ENCODE measurements around the gene ZSCAN16. TPM values are rescaled to one million over a fixed set of nuclear protein-coding genes. Genes with fewer than 3 reads are reported as not detected.

ZSCAN16 gene
- total RNA-seq, 1 donor from 2014 or later: 6.8 TPM

DNA sequence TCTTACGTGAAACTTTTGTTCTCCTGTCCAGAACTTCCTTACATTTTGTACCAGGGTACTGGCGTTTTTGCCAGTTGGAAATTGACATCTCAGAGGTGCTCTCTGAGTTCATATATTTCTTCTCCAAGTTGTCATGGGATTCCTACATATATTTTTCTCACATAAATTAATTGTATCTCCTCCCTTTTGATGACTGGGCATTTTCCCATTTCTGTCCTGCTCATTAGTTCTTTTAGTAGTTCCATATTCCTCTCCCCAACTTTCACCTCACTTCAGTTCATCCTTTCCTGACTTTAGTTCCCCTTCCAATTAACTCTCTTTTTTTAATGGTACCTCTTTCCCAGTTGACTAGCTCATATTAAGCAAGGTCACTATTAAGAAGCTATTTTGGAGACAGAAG is 28.1 kb downstream of the ZSCAN16 start:
- no peaks in the 10 kb centered on the region for H3K4me1 ChIP-seq
- TF ChIP-seq, protein P1, sequence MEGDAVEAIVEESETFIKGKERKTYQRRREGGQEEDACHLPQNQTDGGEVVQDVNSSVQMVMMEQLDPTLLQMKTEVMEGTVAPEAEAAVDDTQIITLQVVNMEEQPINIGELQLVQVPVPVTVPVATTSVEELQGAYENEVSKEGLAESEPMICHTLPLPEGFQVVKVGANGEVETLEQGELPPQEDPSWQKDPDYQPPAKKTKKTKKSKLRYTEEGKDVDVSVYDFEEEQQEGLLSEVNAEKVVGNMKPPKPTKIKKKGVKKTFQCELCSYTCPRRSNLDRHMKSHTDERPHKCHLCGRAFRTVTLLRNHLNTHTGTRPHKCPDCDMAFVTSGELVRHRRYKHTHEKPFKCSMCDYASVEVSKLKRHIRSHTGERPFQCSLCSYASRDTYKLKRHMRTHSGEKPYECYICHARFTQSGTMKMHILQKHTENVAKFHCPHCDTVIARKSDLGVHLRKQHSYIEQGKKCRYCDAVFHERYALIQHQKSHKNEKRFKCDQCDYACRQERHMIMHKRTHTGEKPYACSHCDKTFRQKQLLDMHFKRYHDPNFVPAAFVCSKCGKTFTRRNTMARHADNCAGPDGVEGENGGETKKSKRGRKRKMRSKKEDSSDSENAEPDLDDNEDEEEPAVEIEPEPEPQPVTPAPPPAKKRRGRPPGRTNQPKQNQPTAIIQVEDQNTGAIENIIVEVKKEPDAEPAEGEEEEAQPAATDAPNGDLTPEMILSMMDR (IDR thresholded peaks at IDR 0.05): no peak
- peaks cover 98% of the 10 kb centered on the region for H3K36me3 ChIP-seq
- H3K27ac ChIP-seq: no peak overlapping the region
- no peak overlapping the region for H3K4me3 ChIP-seq
- H3K9me3 ChIP-seq: no peaks in the 10 kb centered on the region
- no peak for ATAC-seq
- no peaks in the 10 kb centered on the region for H3K27me3 ChIP-seq (ENCODE audit: low read depth)
- no peak for DNase-seq
- intact Hi-C loops (cut with DNase I): no loop called here

DNA sequence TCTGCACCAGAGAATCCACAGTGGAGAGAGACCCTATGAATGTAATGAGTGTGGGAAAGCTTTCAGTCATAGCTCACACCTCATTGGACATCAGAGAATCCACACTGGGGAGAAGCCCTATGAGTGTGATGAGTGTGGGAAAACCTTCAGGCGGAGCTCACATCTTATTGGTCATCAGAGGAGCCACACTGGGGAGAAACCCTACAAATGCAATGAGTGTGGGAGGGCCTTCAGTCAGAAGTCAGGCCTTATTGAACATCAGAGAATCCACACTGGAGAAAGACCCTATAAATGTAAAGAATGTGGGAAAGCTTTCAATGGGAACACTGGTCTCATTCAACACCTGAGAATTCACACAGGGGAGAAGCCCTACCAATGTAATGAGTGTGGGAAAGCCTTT is 29.1 kb downstream of the ZSCAN16 start:
- Histone ChIP-seq H3K27ac (no peak overlapping the region), H3K36me3 (peaks cover 90% of the 10 kb centered on the region), H3K4me1 (no peaks in the 10 kb centered on the region), H3K27me3 (ENCODE audit: low read depth) (no peaks in the 10 kb centered on the region), H3K4me3 (no peak overlapping the region), H3K9me3 (no peaks in the 10 kb centered on the region)
- TF ChIP-seq, protein P1 (IDR thresholded peaks at IDR 0.05): no peak
- intact Hi-C loops (cut with DNase I): no loop called here
- ATAC-seq (no peak), DNase-seq (no peak)

DNA sequence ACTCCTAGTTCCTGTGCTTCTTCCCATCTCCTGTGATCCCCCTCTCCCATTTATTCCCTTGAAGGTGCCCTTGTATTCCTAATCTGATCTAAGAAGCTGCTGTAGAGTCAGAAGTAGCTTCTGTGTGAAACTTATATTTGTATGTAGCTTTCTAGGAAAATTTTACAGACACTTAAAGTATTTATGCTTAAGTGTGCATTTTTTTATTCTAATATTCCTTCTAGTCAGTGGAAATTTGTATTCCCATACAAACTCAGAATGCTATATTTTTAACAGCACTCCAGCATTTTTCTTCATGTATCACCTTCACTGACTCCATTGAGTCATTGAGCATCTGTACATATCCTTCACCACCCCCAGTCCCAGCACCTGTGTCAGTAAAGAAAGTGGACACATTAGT is 29.9 kb downstream of the ZSCAN16 start:
- TF ChIP-seq, protein P1 (IDR thresholded peaks at IDR 0.05): no peak
- ATAC-seq (no peak), DNase-seq (no peak)
- Histone ChIP-seq H3K27ac (no peak overlapping the region), H3K27me3 (ENCODE audit: low read depth) (no peaks in the 10 kb centered on the region), H3K4me1 (no peaks in the 10 kb centered on the region), H3K4me3 (no peak overlapping the region), H3K9me3 (no peaks in the 10 kb centered on the region), H3K36me3 (peaks cover 82% of the 10 kb centered on the region)
- intact Hi-C loops (cut with DNase I): no loop called here

DNA sequence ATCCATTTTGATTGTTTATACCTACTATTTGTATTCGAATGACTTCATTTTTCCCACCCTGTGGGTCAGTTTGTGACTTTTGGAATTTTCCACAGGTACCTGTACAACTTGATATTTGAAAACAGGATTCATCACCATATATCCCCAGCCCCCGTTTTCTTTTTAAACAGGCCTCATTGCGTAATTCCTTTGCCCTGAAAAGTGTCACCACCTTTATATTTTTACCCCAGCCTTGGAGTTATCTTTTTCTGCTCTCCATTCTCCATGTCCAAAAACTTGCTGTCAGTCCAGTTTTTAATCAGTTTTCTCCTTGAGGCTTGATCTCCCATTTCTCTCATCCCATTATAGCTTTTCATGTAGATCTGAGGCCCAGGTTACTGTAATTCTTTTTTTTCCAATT is 33.9 kb downstream of the ZSCAN16 start:
- ATAC-seq (no peak), DNase-seq (no peak)
- TF ChIP-seq, protein P1 (IDR thresholded peaks at IDR 0.05): no peak
- no peak overlapping the region for H3K4me3 ChIP-seq
- peaks cover 7% of the 10 kb centered on the region for H3K4me1 ChIP-seq
- peaks cover 42% of the 10 kb centered on the region for H3K36me3 ChIP-seq
- no peaks in the 10 kb centered on the region for H3K27me3 ChIP-seq (ENCODE audit: low read depth)
- intact Hi-C loops (cut with DNase I): no loop called here
- no peak overlapping the region for H3K27ac ChIP-seq
- no peaks in the 10 kb centered on the region for H3K9me3 ChIP-seq

DNA sequence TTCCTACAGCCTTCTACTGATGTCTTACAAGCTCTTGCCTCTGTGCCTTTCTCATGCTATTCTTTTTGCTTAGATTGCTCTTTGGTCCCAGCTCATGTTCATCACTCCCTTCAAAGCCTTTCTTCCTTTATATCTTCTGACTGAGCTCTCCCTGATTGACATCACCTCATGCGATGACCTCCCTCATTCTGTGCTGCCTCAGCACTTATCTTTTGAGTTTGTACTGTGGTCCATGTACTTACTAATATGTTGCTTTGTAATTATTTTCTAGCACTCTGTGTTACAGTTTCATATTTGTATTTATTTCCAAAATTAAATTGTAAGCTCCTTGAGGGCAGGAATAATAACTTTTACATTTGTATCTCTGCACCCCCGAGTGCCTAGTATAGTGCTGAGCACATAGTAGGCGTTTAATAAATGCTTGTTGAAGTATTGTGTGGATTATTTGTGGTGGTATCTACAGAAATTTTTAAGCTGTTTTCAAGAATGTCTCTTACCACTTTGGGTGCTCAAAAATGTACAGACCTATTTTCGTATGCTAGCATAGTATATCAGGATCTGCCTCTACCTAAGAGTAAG is 34.7 kb downstream of the ZSCAN16 start:
- Histone ChIP-seq H3K9me3 (no peaks in the 10 kb centered on the region), H3K27me3 (ENCODE audit: low read depth) (no peaks in the 10 kb centered on the region), H3K4me1 (peaks cover 7% of the 10 kb centered on the region), H3K36me3 (peaks cover 34% of the 10 kb centered on the region), H3K27ac (no peak overlapping the region), H3K4me3 (no peak overlapping the region)
- ATAC-seq (no peak), DNase-seq (no peak)
- TF ChIP-seq, protein P1 (IDR thresholded peaks at IDR 0.05): no peak
- intact Hi-C loops (cut with DNase I): no loop called here
